ENCODE results near the gene SNX14. TPM values are rescaled to one million over a fixed set of nuclear protein-coding genes. Genes with fewer than 3 reads are reported as not detected.

The SNX14 gene
- total RNA-seq, 2 donors from 2014 or later = 41.8 to 68.6 TPM

- no peak for ATAC-seq
- Histone ChIP-seq H3K27ac (no peak overlapping the region), H3K4me3 (no peak overlapping the region), H3K4me1 (no peaks in the 10 kb centered on the region), H3K9me3 (no peaks in the 10 kb centered on the region), H3K27me3 (no peaks in the 10 kb centered on the region), H3K36me3 (replicated peaks in 1 of 2; ENCODE audit: insufficient read depth in 1 of 2, low read depth in 2 of 2) (peaks cover 0 to 6% of the 10 kb centered on the region in 2 donors)
- intact Hi-C loops (cut with DNase I) = no loop called here
- WGBS, 2 donors = 91 to 92% methylated on average over 3 of the region's 3 CpGs
- DNase-seq = no peak
- TF ChIP-seq CTCF (IDR thresholded peaks at IDR 0.05) (no peak), POLR2A (IDR thresholded peaks at IDR 0.05) (no peak)
Observed at GRCh38 chr6:85556992-85557668, 36.5 kb downstream of the SNX14 start.

- no peaks in the 10 kb centered on the region for H3K36me3 ChIP-seq (replicated peaks in 1 of 2; ENCODE audit: insufficient read depth in 1 of 2, low read depth in 2 of 2)
- H3K27me3 ChIP-seq = no peaks in the 10 kb centered on the region
- ATAC-seq = no peak
- H3K4me1 ChIP-seq = no peaks in the 10 kb centered on the region
- intact Hi-C loops (cut with DNase I) = no loop called here
- no peaks in the 10 kb centered on the region for H3K9me3 ChIP-seq
- 92 to 100% methylated on average over 3 of the region's 3 CpGs for WGBS, 2 donors
- H3K4me3 ChIP-seq = no peak overlapping the region
- TF ChIP-seq CTCF (IDR thresholded peaks at IDR 0.05) (no peak), POLR2A (IDR thresholded peaks at IDR 0.05) (no peak)
- H3K27ac ChIP-seq = no peak overlapping the region
- no peak for DNase-seq
Observed at GRCh38 chr6:85552652-85553051, 41.0 kb downstream of the SNX14 start.

DNA sequence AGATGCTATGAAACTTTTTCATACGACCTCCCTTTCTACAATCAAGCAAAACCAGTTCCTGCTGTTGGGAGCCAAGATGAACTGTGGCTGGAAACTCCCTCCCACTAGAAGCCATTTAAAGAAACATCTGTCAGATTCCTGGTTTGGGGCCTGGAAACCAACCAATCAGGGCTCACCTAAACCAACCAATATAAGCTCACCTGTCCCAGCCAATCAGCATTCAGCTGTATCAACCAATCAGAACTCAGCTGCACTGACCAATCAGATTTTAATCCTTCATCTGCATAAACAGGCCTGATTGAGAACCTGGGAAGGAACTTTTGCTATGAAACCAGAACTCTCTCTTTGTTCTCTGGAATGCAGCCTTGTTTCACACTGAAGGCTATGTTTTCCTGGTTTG lies 42.4 kb downstream of the SNX14 start:
- Histone ChIP-seq H3K27ac (no peak overlapping the region), H3K9me3 (no peaks in the 10 kb centered on the region), H3K4me3 (no peak overlapping the region), H3K4me1 (no peaks in the 10 kb centered on the region), H3K36me3 (replicated peaks in 1 of 2; ENCODE audit: insufficient read depth in 1 of 2, low read depth in 2 of 2) (no peaks in the 10 kb centered on the region), H3K27me3 (no peaks in the 10 kb centered on the region)
- ATAC-seq (no peak), DNase-seq (no peak)
- 73 to 81% methylated on average over 1 of the region's 1 CpG for WGBS, 2 donors
- intact Hi-C loops (cut with DNase I) = no loop called here
- TF ChIP-seq CTCF (IDR thresholded peaks at IDR 0.05) (no peak), POLR2A (IDR thresholded peaks at IDR 0.05) (no peak)

- Histone ChIP-seq H3K27me3 (no peaks in the 10 kb centered on the region), H3K4me1 (no peaks in the 10 kb centered on the region), H3K9me3 (no peaks in the 10 kb centered on the region), H3K36me3 (replicated peaks in 1 of 2; ENCODE audit: insufficient read depth in 1 of 2, low read depth in 2 of 2) (peaks cover 0 to 3% of the 10 kb centered on the region in 2 donors), H3K4me3 (no peak overlapping the region), H3K27ac (no peak overlapping the region)
- intact Hi-C loops (cut with DNase I) = no loop called here
- no peak for ATAC-seq
- TF ChIP-seq CTCF (IDR thresholded peaks at IDR 0.05) = no peak
- no peak for TF ChIP-seq POLR2A (IDR thresholded peaks at IDR 0.05)
- DNase-seq = no peak
Observed at GRCh38 chr6:85547719-85548118, 45.9 kb downstream of the SNX14 start.

GRCh38 chr6:85544776-85545175 lies 48.9 kb downstream of the SNX14 start:
- peaks cover 0 to 5% of the 10 kb centered on the region in 2 donors for H3K36me3 ChIP-seq (replicated peaks in 1 of 2; ENCODE audit: insufficient read depth in 1 of 2, low read depth in 2 of 2)
- WGBS, 2 donors = 77 to 91% methylated on average over 1 of the region's 1 CpG
- ATAC-seq = no peak

More at GRCh38 chr6:85544776-85545175, 48.9 kb downstream of the SNX14 start:
- H3K4me1 ChIP-seq = no peaks in the 10 kb centered on the region
- H3K9me3 ChIP-seq = no peaks in the 10 kb centered on the region
- intact Hi-C loops (cut with DNase I) = no loop called here
- H3K27me3 ChIP-seq = no peaks in the 10 kb centered on the region
- H3K4me3 ChIP-seq = no peak overlapping the region
- no peak for DNase-seq
- no peak for TF ChIP-seq POLR2A (IDR thresholded peaks at IDR 0.05)
- TF ChIP-seq CTCF (IDR thresholded peaks at IDR 0.05) = no peak
- H3K27ac ChIP-seq = no peak overlapping the region

Measured in body of pancreas (tissue), 4 donors.